ENCODE measurements around the gene GBGT1. TPM values are rescaled to one million over a fixed set of nuclear protein-coding genes. Genes with fewer than 3 reads are reported as not detected.

Gene GBGT1
- total RNA-seq, 3 donors from 2014 or later (not counting 1 experiment from before 2014, with no cell fraction given), result 1.4 to 2.2 (median 1.7) TPM

GRCh38 chr9:133128152-133128551 is 35.6 kb downstream of the GBGT1 start:
- Histone ChIP-seq H3K27ac (ENCODE audit: low read length) (peak overlapping the region; percentile 99), H3K27me3 (ENCODE audit: control insufficient read depth, insufficient read depth, low read length) (no peaks in the 10 kb centered on the region), H3K36me3 (ENCODE audit: control insufficient read depth, insufficient read depth, low read length) (peaks cover 3% of the 10 kb centered on the region), H3K4me1 (ENCODE audit: control insufficient read depth, insufficient read depth, low read length) (peaks cover 96% of the 10 kb centered on the region), H3K9me3 (ENCODE audit: control insufficient read depth, insufficient read depth, low read length) (no peaks in the 10 kb centered on the region), H3K4me3 (ENCODE audit: low read length) (peak overlapping the region; percentile 29)
- no peak for DNase-seq
- no peak for TF ChIP-seq CTCF (IDR thresholded peaks at IDR 0.05)
- peaks cover 67 to 91% of the 10 kb centered on the region in 2 donors for H3K4me1 Mint-ChIP-seq
- WGBS (ENCODE audit: insufficient coverage), result 81% methylated on average over 13 of the region's 13 CpGs
- H3K27ac Mint-ChIP-seq, result peak overlapping the region; percentile 75 to 93
- H3K4me3 Mint-ChIP-seq, result peak overlapping the region; percentile 91
- no peaks in the 10 kb centered on the region for H3K27me3 Mint-ChIP-seq (ENCODE audit: low read depth in 2 of 2)
- H3K9me3 Mint-ChIP-seq, result no peaks in the 10 kb centered on the region
- H3K36me3 Mint-ChIP-seq, result no peaks in the 10 kb centered on the region
- intact Hi-C loops (cut with micrococcal nuclease), result no loop called here
- ATAC-seq, result no peak

GRCh38 chr9:133127340-133127981 is 36.3 kb downstream of the GBGT1 start:
- no peak for TF ChIP-seq CTCF (IDR thresholded peaks at IDR 0.05)
- Mint-ChIP-seq H3K36me3 (no peaks in the 10 kb centered on the region), H3K4me1 (peaks cover 65 to 91% of the 10 kb centered on the region in 2 donors), H3K27me3 (ENCODE audit: low read depth in 2 of 2) (no peaks in the 10 kb centered on the region), H3K9me3 (no peaks in the 10 kb centered on the region), H3K4me3 (peak overlapping the region; percentile 91), H3K27ac (peak overlapping the region; percentile 75 to 93)
- intact Hi-C loops (cut with micrococcal nuclease), result loop anchor here (2.0 kb wide), 1 partner anchor 17 kb away; no protein-coding TSS in a partner anchor
- Histone ChIP-seq H3K4me3 (ENCODE audit: low read length) (peak overlapping the region; percentile 29), H3K36me3 (ENCODE audit: control insufficient read depth, insufficient read depth, low read length) (peaks cover 3% of the 10 kb centered on the region), H3K4me1 (ENCODE audit: control insufficient read depth, insufficient read depth, low read length) (peaks cover 96% of the 10 kb centered on the region), H3K27ac (ENCODE audit: low read length) (peak overlapping the region; percentile 99), H3K27me3 (ENCODE audit: control insufficient read depth, insufficient read depth, low read length) (no peaks in the 10 kb centered on the region), H3K9me3 (ENCODE audit: control insufficient read depth, insufficient read depth, low read length) (no peaks in the 10 kb centered on the region)
- peak; percentile 72 to 87 for DNase-seq
- peak; percentile 50 to 66 (median 62) for ATAC-seq
- WGBS (ENCODE audit: insufficient coverage), result 52% methylated on average over 23 of the region's 23 CpGs

- Mint-ChIP-seq H3K27ac (peak overlapping the region; percentile 75 to 93), H3K9me3 (no peaks in the 10 kb centered on the region), H3K27me3 (ENCODE audit: low read depth in 2 of 2) (no peaks in the 10 kb centered on the region), H3K4me1 (peaks cover 61 to 90% of the 10 kb centered on the region in 2 donors), H3K36me3 (no peaks in the 10 kb centered on the region), H3K4me3 (peak overlapping the region; percentile 85)
- ATAC-seq, result no peak
- DNase-seq, result no peak
- TF ChIP-seq CTCF (IDR thresholded peaks at IDR 0.05), result no peak
- H3K27me3 ChIP-seq (ENCODE audit: control insufficient read depth, insufficient read depth, low read length), result no peaks in the 10 kb centered on the region
- H3K36me3 ChIP-seq (ENCODE audit: control insufficient read depth, insufficient read depth, low read length), result peaks cover 3% of the 10 kb centered on the region
- H3K9me3 ChIP-seq (ENCODE audit: control insufficient read depth, insufficient read depth, low read length), result no peaks in the 10 kb centered on the region
- no peak overlapping the region for H3K4me3 ChIP-seq (ENCODE audit: low read length)
- H3K4me1 ChIP-seq (ENCODE audit: control insufficient read depth, insufficient read depth, low read length), result peaks cover 96% of the 10 kb centered on the region
- intact Hi-C loops (cut with micrococcal nuclease), result loop anchor here (2.0 kb wide), 1 partner anchor 18 kb away; no protein-coding TSS in a partner anchor
- 81% methylated on average over 17 of the region's 17 CpGs for WGBS (ENCODE audit: insufficient coverage)
- peak overlapping the region; percentile 99 for H3K27ac ChIP-seq (ENCODE audit: low read length)
These were observed 36.9 kb downstream of the GBGT1 start for GRCh38 chr9:133126697-133127339.

All from natural killer cell (primary cell).